ENCODE results near the gene SNAP29. TPM values are rescaled to one million over a fixed set of nuclear protein-coding genes. Genes with fewer than 3 reads are reported as not detected.
"Not testable (repeated sequence)": the region's sequence is repeated elsewhere in the genome, so short reads cannot be mapped to it uniquely, and the experiment has no call there.

SNAP29 gene
- 22.8 TPM for total RNA-seq
- long read RNA-seq, full-length matches to known transcripts, result 29 of 35 reads
- long read RNA-seq, partial matches to known transcripts, result 4 of 35 reads
- long read RNA-seq, other reads (novel, unspliced or antisense), result 2 of 35 reads

GRCh38 chr22:20858615-20859416 lies at the start of gene SNAP29, which contains the start of gene PI4KA:
Gene SNAP29, plus strand, starts transcription at chr22:20859007. Its CDS starts 104 bp downstream, at chr22:20859111.
Gene PI4KA, minus strand, starts transcription at chr22:20858811. Its CDS starts 86 bp downstream, at chr22:20858725.
- ATAC-seq (peak; percentile 98), DNase-seq (ENCODE audit: missing footprints) (peak; percentile 100)
- intact Hi-C loops (cut with DNase I), result loop anchor here (10.0 kb wide), 1 partner anchor 56 kb away; the partner anchor contains the start of gene CRKL

DNA sequence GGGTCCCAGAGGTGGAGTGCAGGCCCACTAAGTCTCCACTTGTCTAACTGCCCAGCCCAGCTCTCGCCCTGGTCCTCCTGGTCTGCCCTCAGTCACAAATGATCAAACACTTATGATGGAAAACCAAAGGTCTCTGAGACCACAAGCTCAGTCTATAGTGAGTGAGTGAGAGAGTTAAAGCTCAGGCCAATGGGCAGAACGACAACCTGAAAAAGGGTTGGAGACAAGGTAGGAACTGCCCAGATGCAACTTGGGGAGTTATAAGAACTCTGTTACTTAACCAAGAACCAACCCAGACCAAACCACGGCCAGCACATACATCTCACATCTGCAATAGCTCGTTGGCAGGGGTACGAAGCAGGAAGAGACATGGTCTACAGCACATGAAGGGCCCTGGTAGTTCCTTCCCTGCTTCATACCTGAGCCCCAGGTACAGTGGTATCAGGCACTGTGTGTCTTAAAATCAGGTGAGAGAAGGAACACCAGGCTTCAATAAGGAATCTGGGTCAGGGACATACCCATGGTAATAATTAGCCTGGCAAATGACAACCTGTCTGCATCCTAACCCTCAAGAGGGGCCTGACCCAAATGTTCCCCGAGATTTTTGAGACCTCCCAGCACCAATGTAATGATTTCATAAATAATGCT lies 49.1 kb upstream of the SNAP29 start:
- ATAC-seq, result no peak
- intact Hi-C loops (cut with DNase I), result no loop called here
- no peak for DNase-seq (ENCODE audit: missing footprints)

DNA sequence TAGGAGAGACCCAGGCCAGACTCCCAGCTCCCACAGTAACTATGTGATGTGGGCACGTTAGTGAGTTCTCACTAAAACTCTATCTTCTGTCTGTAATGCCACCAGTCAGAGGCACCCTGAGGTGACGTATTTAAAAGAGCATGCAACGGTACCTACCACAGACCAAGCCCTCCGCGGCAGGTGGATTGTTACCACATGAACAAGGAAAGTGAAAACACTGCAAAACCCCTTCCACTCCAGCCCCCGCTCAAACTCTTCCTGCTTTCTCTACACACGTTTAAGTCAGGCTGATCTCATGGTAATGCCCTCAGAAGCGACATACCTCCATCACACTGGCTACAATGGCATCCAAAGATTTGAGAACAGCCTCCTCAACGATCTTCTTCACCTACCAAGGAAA lies 48.2 kb upstream of the SNAP29 start:
- intact Hi-C loops (cut with DNase I), result no loop called here
- no peak for ATAC-seq

DNA sequence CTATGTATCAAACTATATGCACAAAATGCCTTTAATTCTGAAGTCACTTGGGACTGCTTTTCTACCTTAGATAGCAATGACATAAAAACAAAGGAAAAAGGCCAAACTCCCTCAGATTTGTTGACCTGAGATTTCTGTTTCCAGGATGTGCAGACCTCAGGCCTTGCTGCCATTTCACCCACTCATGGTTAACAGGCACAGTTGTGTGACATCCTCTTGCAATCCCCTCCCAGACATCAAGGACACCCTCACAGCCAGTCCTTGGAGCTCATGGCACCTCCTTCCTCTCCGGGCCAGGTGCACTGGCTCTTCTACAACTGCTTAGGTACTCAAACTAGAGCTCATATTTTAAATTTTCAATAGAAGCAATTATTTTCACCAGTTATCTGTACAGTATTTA lies 47.6 kb upstream of the SNAP29 start:
- DNase-seq (ENCODE audit: missing footprints), result no peak
- intact Hi-C loops (cut with DNase I), result no loop called here

More for the DNA sequence above, 48.2 kb upstream of the SNAP29 start:
- DNase-seq (ENCODE audit: missing footprints), result no peak

DNA sequence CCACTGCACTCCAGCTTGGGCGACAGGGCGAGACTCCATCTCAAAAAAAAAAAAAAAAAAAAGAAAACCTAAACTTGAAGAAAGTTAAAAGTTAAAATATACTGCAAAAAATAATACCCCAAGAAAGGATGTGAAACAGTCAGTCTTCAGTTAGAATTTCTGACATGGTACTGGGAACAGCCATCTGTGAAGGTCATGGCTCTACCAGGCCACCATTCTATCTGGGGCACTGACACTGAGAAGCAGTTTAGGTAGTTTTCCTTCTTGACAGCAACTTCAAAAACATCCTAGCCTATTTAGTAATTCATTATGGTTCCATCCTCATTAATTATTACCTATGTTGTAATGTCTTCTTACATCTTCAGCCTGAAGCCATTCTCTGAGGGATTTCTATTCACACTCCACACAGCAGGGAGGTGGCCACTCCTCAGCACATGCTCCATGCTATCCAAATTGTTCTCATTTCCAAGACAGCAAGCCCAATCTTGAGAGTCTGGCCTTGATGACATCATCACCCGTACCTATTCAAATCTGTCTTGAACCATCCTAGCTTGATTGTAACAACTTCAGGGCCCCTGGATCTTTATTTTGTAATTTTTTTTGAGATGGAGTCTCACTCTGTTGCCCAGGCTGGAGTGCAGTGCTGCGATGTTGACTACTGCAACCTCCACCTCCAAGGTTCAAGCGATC lies 46.7 kb upstream of the SNAP29 start:
- DNase-seq (ENCODE audit: missing footprints) (no peak), ATAC-seq (no peak)
- intact Hi-C loops (cut with DNase I), result no loop called here

More for the DNA sequence above, 47.6 kb upstream of the SNAP29 start:
- ATAC-seq, result no peak

- intact Hi-C loops (cut with DNase I), result no loop called here
- ATAC-seq (no peak), DNase-seq (ENCODE audit: missing footprints) (no peak)
Observed at GRCh38 chr22:20813056-20813455, 45.8 kb upstream of the SNAP29 start.

GRCh38 chr22:20814221-20814808 lies 44.5 kb upstream of the SNAP29 start:
- intact Hi-C loops (cut with DNase I), result no loop called here
- DNase-seq (ENCODE audit: missing footprints) (no peak), ATAC-seq (no peak)

DNA sequence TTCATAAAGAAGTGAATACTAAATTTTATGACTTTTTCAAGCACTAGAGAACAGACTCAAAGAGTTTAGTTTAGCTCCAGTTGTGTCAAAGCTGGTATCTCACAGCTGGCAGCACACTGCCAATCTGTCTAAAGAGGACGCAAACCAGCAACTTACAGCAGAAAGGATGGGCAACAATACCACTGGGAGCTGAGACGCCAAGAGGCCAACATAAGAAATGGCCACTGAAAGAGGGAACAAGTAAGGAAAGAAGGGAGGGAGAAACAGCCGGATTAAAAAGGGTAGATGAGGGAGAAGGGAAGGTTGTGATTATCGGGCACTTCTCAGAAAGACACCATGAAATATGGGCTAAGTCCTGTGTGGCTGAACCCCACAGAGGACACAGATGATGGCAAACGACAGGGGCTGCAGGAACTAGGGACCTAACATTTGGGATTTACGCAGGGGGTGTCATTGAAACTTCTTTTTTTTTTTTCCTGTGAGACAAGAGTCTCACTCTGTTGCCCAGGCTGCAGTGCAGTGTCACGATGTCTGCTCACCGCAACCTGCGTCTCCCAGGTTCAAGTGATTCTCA lies 43.2 kb upstream of the SNAP29 start:
- ATAC-seq (no peak), DNase-seq (ENCODE audit: missing footprints) (no peak)
- intact Hi-C loops (cut with DNase I), result no loop called here

DNA sequence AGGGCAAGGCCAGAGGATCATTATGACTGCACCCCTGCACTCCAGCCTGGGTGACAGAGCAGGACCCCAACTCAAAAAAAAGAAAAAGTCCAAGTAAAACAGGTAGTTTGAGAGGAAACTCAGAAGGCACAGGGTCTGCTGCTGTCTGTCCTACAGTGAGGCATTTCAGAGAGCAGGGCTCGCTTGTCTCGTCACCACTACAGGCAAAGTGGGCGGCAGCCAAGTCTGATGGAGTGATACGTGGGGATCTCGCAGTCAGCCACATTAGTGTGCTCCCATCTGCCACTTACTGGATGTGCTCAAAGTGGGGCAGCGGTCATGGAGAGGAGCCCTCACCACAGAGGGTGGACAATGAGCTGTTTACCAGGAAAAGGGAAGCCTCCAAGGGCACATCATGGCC lies 42.2 kb upstream of the SNAP29 start:
- intact Hi-C loops (cut with DNase I), result no loop called here
- ATAC-seq, result no peak
- no peak for DNase-seq (ENCODE audit: missing footprints)

- no peak for DNase-seq (ENCODE audit: missing footprints)
- intact Hi-C loops (cut with DNase I), result no loop called here
- no peak for ATAC-seq
Observed at GRCh38 chr22:20818471-20818870, 40.3 kb upstream of the SNAP29 start.

DNA sequence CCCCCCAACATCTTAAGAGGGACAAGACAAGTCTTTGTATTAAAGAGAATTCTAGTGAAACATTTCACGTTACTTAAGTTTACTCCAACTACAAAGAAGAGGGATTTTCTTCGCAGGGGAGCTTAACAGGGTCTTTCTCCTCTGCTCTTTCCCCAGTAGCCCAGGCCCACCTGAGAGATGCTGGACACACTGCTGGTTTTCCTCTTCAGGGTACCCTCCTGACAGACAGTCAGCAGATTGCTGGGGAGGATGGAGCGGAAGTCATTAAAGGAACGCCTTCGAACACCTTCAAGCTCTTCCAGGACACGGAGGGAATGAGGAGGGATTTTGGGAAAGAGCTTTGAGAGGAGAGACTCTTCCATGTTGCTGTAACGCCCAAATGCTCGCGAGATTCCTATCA lies 39.3 kb upstream of the SNAP29 start:
- no peak for DNase-seq (ENCODE audit: missing footprints)
- intact Hi-C loops (cut with DNase I), result no loop called here
- no peak for ATAC-seq

DNA sequence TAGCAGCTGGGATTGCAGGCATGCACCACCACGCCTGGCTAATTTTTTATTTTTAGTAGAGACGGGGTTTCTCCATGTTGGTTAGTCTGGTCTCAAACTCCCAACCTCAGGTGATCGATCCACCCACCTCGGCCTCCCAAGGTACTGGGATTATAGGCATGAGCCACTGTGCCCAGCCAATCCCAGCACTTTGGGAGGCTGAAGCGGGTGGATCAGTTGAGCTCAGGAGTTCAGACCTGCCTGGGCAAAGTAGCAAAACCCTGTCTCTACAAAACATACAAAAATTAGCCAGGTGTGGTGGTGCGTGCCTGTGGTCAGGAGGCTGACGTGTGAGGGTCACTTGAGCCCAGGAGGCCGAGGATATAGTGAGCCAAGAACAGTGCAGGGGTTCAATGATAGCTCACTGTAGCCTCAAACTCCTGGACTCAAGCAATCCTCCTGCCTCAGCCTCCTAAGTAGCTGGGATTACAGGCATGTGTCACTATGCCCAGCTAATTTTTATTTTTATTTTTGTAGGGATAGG lies 37.0 kb upstream of the SNAP29 start:
- ATAC-seq; DNase-seq (ENCODE audit: missing footprints); intact Hi-C loops (cut with DNase I): not testable (repeated sequence)

- intact Hi-C loops (cut with DNase I), result no loop called here
- no peak for ATAC-seq
- DNase-seq (ENCODE audit: missing footprints), result no peak
Observed at GRCh38 chr22:20822240-20822639, 36.6 kb upstream of the SNAP29 start.

DNA sequence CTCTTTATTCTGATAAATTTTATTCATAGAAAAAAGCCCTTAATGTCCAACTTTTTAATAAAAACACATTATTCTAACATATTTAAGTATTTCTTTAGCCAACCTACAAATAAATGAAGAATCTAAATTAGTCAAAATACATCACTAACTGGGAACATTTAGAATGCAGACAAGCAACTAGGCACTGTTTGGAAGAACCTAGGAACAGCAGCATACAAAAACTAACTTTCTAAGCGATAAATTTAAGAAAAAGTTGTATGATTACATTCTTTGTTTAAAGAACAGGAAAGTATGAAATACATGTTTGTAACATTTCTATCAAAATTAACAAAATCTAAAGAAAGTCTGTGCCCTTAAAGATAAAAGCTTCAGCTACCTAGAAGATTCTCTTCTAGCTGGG lies 35.5 kb upstream of the SNAP29 start:
- no peak for DNase-seq (ENCODE audit: missing footprints)
- ATAC-seq, result no peak
- intact Hi-C loops (cut with DNase I), result no loop called here

DNA sequence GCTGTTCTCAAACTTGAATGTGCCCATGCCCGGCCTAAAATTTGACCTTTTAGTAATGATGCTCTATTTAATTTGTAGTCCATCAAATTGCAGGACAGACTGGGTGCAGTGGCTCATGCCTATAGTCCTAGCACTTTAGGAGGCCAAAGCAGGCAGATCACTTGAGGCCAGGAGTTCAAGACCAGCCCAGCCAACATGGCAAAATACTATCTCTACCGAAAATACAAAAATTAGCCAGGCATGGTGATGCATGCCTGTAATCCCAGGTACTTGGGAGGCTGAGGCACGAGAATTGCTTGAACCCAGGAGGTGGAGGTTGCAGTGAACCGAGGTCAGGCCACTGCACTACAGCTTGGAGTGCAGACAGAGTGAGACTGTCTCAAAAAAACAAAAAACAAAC lies 33.6 kb upstream of the SNAP29 start:
- intact Hi-C loops (cut with DNase I); DNase-seq (ENCODE audit: missing footprints); ATAC-seq: not testable (repeated sequence)

- no peak for DNase-seq (ENCODE audit: missing footprints)
- no peak for ATAC-seq
- intact Hi-C loops (cut with DNase I), result no loop called here
Observed at GRCh38 chr22:20825624-20826023, 33.2 kb upstream of the SNAP29 start.

- DNase-seq (ENCODE audit: missing footprints); ATAC-seq; intact Hi-C loops (cut with DNase I): not testable (repeated sequence)
Observed at GRCh38 chr22:20826373-20827152, 32.2 kb upstream of the SNAP29 start.
